Right ventricle myocardium superior (tissue), 1 donor: Measurements from ENCODE around the gene TAF9B. TPM values are rescaled to one million over a fixed set of nuclear protein-coding genes. Genes with fewer than 3 reads are reported as not detected.

Source experiments
- total RNA-seq: library from RNA; stranded (reverse); fragmentation: NEBNext Ultra II Directional; extraction: Animal tissue kit (Norgen Biotek cat#: 25700); gene quantifications from one replicate; pipeline ENCODE4 v1.2.1, GENCODE V29; 2021
- donor health status: DM: no; HTN: yes; CAD: no; lungs with severe emphysema.

TAF9B gene
- total RNA-seq, 1 donor from 2014 or later, result 16.3 TPM

Other genes starting within 250 kb of the TAF9B start
- gene MAGT1, start 244.2 kb downstream of the TAF9B start, total RNA-seq, result 50.4 TPM
- gene COX7B, start 240.2 kb downstream of the TAF9B start, total RNA-seq, result 1,688 TPM
- gene ATP7A, start 229.0 kb downstream of the TAF9B start, total RNA-seq, result 4.5 TPM
- gene PGAM4, start 170.0 kb downstream of the TAF9B start, total RNA-seq, result not detected
- gene PGK1, start 35.4 kb downstream of the TAF9B start, total RNA-seq, result 407 TPM
- 0.81 TPM for gene CYSLTR1, start 188.0 kb upstream of the TAF9B start, total RNA-seq